A549 (cell line): ENCODE results near the gene TCF23. TPM values are rescaled to one million over a fixed set of nuclear protein-coding genes. Genes with fewer than 3 reads are reported as not detected.
A peak's percentile ranks its signal among the peaks of the same experiment; 100 is the strongest.

Experiments
- ATAC-seq, 2 experiments: fragments of 200-7000 bp in 1 of 2; fragments of >200 bp in 1 of 2; cut with Nextera tagmentation in 1 of 2; cut with Tn5 transposase in 1 of 2; 3 replicates each; pipeline versions ENCODE4 v1.8.0 to v1.9.1; 2018 to 2020; ENCODE audit warnings: mild to moderate bottlenecking in 1 of 2, moderate library complexity in 1 of 2
- CTCF ChIA-PET: fragments of 300-600 bp; sonication (Branson Sonifier 250); formaldehyde crosslinking; extraction: SDS; loops from one replicate; lab custom pipeline; 2021; ENCODE audit warnings: antibody characterized with exemption, inconsistent platforms; lab: Yijun Ruan, JAX
- POLR2A ChIA-PET: fragments of 350-600 bp; formaldehyde crosslinking; extraction: SDS; loops from one replicate; lab custom pipeline; 2021; ENCODE audit warnings: antibody characterized with exemption, inconsistent platforms; lab: Yijun Ruan, JAX
- DNase-seq, 2 experiments: peaks; one replicate each; pipeline versions ENCODE4 v3.0.0 to v3.0.0-alpha.2; 2011 to 2016; ENCODE audit warnings: low read depth in 1 of 2, low spot score in 1 of 2
- FAIRE-seq: peaks from 2 replicates; lab custom pipeline; 2011; peaks lifted over from hg19 to GRCh38; lab: Jason Lieb, UNC
- H3K27ac ChIP-seq, 2 experiments: fragments of >200 bp; sonication (Bioruptor Twin); formaldehyde crosslinking; 3 replicates each; pipeline ENCODE4 v1.5.1; 2016 to 2017
- H3K4me1 ChIP-seq: fragments of >200 bp; sonication (Bioruptor Twin); formaldehyde crosslinking; 3 replicates; pipeline ENCODE4 v1.6.1; 2016
- H3K4me2 ChIP-seq: fragments of >200 bp; sonication (Bioruptor Twin); formaldehyde crosslinking; 3 replicates; pipeline ENCODE4 v1.6.1; 2016
- H3K4me3 ChIP-seq: fragments of >200 bp; sonication (Bioruptor Twin); formaldehyde crosslinking; 3 replicates; pipeline ENCODE4 v1.5.1; 2016
- H3K9me3 ChIP-seq: fragments of >200 bp; sonication (Bioruptor Twin); formaldehyde crosslinking; 3 replicates; pipeline ENCODE4 v1.6.1; 2016
- BHLHE40 ChIP-seq: IDR thresholded peaks from 2 replicates; pipeline ENCODE4 v1.6.1; 2012; ENCODE audit warnings: low read depth, low read length, inconsistent platforms
- CEBPB ChIP-seq, 2 experiments: fragments of >200 bp in 1 of 2; sonication (Bioruptor Twin) in 1 of 2; formaldehyde crosslinking in 1 of 2; IDR thresholded peaks; 2 replicates each; pipeline ENCODE4 v1.6.1; 2012 to 2016
- CHD2 ChIP-seq: fragments of 150-350 bp; IDR thresholded peaks from 2 replicates; pipeline ENCODE4 v1.6.1; 2014; ENCODE audit warnings: low read length; ENCODE audit not compliant: partially characterized antibody
- E2F6 ChIP-seq: IDR thresholded peaks from 2 replicates; pipeline ENCODE4 v1.6.1; 2012; ENCODE audit warnings: low read depth, borderline replicate concordance
- EHF ChIP-seq: fragments of 250-450 bp; sonication (Bioruptor Pico); IDR thresholded peaks from 2 replicates; pipeline ENCODE4 v1.5.0; 2020; ENCODE audit warnings: mild to moderate bottlenecking
- FOSB ChIP-seq: fragments of 250-450 bp; sonication (Bioruptor Pico); IDR thresholded peaks from 2 replicates; pipeline ENCODE4 v1.5.0; 2020; ENCODE audit warnings: mild to moderate bottlenecking, moderate library complexity
- FOSL2 ChIP-seq, 2 experiments: fragments of 450-650 bp in 1 of 2; fragments of >200 bp in 1 of 2; sonication (Bioruptor Twin) in 1 of 2; formaldehyde crosslinking; IDR thresholded peaks; 2 replicates each; pipeline versions ENCODE4 v1.5.0 to v1.6.1; 2016 to 2020; ENCODE audit warnings: mild to moderate bottlenecking in 1 of 2, moderate library complexity in 1 of 2
- GATA3 ChIP-seq: IDR thresholded peaks from 2 replicates; pipeline ENCODE4 v1.6.1; 2012; ENCODE audit warnings: borderline replicate concordance
- HDAC2 ChIP-seq: fragments of 200-600 bp; sonication (generic); IDR thresholded peaks from 2 replicates; pipeline ENCODE4 v1.6.1; 2016
- JUN ChIP-seq, 2 experiments: fragments of >200 bp; sonication (Bioruptor Twin); formaldehyde crosslinking; IDR thresholded peaks; 2 replicates in 1 of 2; 3 replicates in 1 of 2; pipeline ENCODE4 v1.6.1; 2016 to 2017
- KDM1A ChIP-seq: fragments of 200-600 bp; sonication (generic); IDR thresholded peaks from 2 replicates; pipeline ENCODE4 v1.6.1; 2016; ENCODE audit warnings: low read depth, mild to moderate bottlenecking
- PHF8 ChIP-seq: fragments of 200-600 bp; sonication (generic); IDR thresholded peaks from 2 replicates; pipeline ENCODE4 v1.6.1; 2016; ENCODE audit warnings: low read depth, mild to moderate bottlenecking, antibody characterized with exemption, moderate library complexity, borderline replicate concordance
- POLR2A ChIP-seq: IDR thresholded peaks from 2 replicates; pipeline ENCODE4 v1.6.1; 2012; ENCODE audit warnings: mild to moderate bottlenecking, low read length
- RARB ChIP-seq: fragments of 250-450 bp; sonication (Bioruptor Pico); IDR thresholded peaks from 2 replicates; pipeline ENCODE4 v1.8.0; 2021; ENCODE audit warnings: mild to moderate bottlenecking, moderate library complexity
- RNF2 ChIP-seq: fragments of 200-600 bp; sonication (generic); IDR thresholded peaks from 2 replicates; pipeline ENCODE4 v1.6.1; 2016; ENCODE audit warnings: low read depth, mild to moderate bottlenecking, antibody characterized with exemption, moderate library complexity, borderline replicate concordance
- SMC3 ChIP-seq: fragments of >200 bp; sonication (Bioruptor Twin); formaldehyde crosslinking; IDR thresholded peaks from 3 replicates; pipeline ENCODE4 v1.6.1; 2018; ENCODE audit warnings: inconsistent platforms
- TFCP2L1 ChIP-seq: fragments of 250-450 bp; sonication (Bioruptor Pico); IDR thresholded peaks from 2 replicates; pipeline ENCODE4 v1.5.0; 2021; ENCODE audit warnings: mild to moderate bottlenecking
- TP53 ChIP-seq: fragments of 250-450 bp; sonication (Bioruptor Pico); IDR thresholded peaks from 2 replicates; pipeline ENCODE4 v1.5.0; 2021; ENCODE audit warnings: mild to moderate bottlenecking, moderate library complexity
- ZC3H11A ChIP-seq: fragments of 450-650 bp; IDR thresholded peaks from 2 replicates; pipeline ENCODE4 v1.6.1; 2014; ENCODE audit warnings: antibody characterized with exemption, mild to moderate bottlenecking
- ZFP36 ChIP-seq: fragments of 450-650 bp; IDR thresholded peaks from 2 replicates; pipeline ENCODE4 v1.6.1; 2014; ENCODE audit warnings: borderline replicate concordance; ENCODE audit not compliant: partially characterized antibody
- WGBS: methylation state at CpG from one replicate; pipeline ENCODE4 v1.1.6; 2017; ENCODE audit errors: missing lambda C conversion rate; 5-methylcytosine and 5-hydroxymethylcytosine counted together
- polyA plus RNA-seq, 4 experiments: library from polyadenylated mRNA; depleted of rRNA in 3 of 4; stranded (reverse); fragments of >200 nt; fragmentation: RNase III in 1 of 4; extraction: RNeasy Plus Mini Kit Qiagen cat#74134 plus additional on column Dnase treatment in 1 of 4; gene quantifications; 2 replicates in 3 of 4; 3 replicates in 1 of 4; pipeline ENCODE4 v1.2.3, GENCODE V29; 2011 to 2017
- TF ChIP-seq, protein P1 (sequence below): fragments of 250-450 bp; sonication (Bioruptor Pico); IDR thresholded peaks from 2 replicates; pipeline ENCODE4 v1.5.0; 2021; ENCODE audit warnings: mild to moderate bottlenecking, moderate library complexity, borderline replicate concordance
- TF ChIP-seq, protein P2 (sequence below): IDR thresholded peaks from 2 replicates; pipeline ENCODE4 v1.6.1; 2012
- TF ChIP-seq, protein P3 (sequence below): fragments of >200 bp; sonication (Bioruptor Twin); formaldehyde crosslinking; IDR thresholded peaks from 3 replicates; pipeline ENCODE4 v1.6.1; 2016
- TF ChIP-seq, protein P4 (sequence below): fragments of >200 bp; sonication (Bioruptor Twin); formaldehyde crosslinking; IDR thresholded peaks from 2 replicates; pipeline ENCODE4 v1.6.1; 2016

Gene TCF23
- polyA plus RNA-seq, 2 of the 4 experiments (the other 2 are of a cell fraction) = not detected

GRCh38 chr2:27121906-27122305, 26.9 kb upstream of the TCF23 start (continued):
- no peak for TF ChIP-seq RARB (CRISPR knock-in tag)

DNA sequence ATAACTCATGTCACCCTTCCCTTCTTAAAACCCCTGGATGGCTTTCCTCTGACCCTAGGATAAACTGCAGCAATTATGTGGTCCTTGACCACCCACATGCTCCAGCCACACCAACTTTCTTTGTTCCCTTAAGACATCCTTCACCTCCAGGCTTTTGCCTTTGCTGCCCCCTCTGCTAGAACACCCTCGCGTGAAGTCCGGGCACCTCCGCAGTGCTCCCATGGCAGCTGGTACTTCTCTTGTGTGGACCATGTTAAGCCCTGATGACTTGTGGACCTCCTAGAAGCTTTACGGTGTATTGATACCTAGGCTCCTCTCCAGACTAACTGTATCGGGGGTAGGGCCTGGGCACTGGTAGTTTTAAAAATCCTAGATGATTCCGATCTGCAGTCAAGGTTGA, 26.0 kb upstream of the TCF23 start:
- CTCF ChIA-PET = interaction anchor here (0.6 to 2.9 kb wide), 6 partner anchors 9 to 881 kb away, joined by 3 to 25 read pairs (median 6); partner anchors contain the start of genes PREB and TRIM54
- WGBS = 93% methylated on average over 7 of the region's 7 CpGs

DNA sequence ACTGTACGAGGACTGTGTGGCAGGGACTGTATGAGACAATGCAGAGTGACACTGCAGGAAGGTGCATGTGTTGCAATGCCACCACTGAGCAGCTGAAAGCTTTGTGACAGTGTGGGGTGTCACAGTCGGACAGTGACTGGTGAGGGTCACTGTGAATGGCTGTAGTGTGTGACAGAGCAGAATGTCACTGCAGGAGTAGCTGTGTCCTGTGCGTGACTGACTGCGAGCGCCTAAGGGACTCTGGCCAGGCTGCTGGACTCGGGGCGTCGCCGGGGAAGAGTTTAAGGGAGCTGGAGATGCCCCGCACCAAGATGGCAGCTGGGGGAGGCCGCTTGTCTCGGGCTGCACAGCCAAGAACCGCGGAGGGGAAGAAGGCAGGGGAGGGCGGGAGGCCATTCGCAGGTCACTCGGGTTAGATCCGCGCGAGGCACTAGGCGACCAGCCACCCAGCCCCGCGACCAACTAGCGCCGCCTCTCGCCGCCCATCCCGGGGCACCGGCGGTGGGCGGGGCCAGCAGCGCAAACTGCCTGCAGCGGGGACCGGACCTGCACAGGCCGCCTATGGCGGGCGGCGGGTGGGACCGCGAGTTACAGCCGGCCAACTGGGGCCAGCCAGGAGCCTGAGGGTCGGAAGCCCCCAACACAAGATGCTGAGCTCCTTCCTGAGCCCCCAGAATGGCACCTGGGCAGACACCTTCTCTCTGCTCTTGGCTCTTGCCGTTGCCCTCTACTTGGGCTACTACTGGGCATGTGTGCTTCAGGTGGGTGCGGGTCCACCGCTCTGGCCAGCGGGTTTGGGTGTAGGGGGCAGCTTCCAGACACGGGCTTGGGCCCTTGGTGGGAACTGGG, 25.3 kb upstream of the TCF23 start, which contains the start of gene ABHD1:
Gene ABHD1, plus strand, starts transcription at position 514 of the 849 bp plus-strand sequence. Its CDS starts 134 bp downstream, at position 648.
- Histone ChIP-seq H3K27ac (peak within 1 kb of the TSS; percentile 73 to 87), H3K4me1 (peaks cover 3% of the 10 kb centered on the region; the same call in 1 of the 3 replicates), H3K4me3 (peak within 1 kb of the TSS; percentile 56)
- no peak for FAIRE-seq
- peak; percentile 55; the same call in 1 of the 2 replicates for TF ChIP-seq E2F6
- no peak for TF ChIP-seq CHD2
- no peak for TF ChIP-seq BHLHE40
- no peak for TF ChIP-seq HDAC2
- TF ChIP-seq SMC3 = no peak
- TF ChIP-seq, protein P1, sequence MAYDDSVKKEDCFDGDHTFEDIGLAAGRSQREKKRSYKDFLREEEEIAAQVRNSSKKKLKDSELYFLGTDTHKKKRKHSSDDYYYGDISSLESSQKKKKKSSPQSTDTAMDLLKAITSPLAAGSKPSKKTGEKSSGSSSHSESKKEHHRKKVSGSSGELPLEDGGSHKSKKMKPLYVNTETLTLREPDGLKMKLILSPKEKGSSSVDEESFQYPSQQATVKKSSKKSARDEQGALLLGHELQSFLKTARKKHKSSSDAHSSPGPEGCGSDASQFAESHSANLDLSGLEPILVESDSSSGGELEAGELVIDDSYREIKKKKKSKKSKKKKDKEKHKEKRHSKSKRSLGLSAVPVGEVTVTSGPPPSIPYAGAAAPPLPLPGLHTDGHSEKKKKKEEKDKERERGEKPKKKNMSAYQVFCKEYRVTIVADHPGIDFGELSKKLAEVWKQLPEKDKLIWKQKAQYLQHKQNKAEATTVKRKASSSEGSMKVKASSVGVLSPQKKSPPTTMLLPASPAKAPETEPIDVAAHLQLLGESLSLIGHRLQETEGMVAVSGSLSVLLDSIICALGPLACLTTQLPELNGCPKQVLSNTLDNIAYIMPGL (CRISPR knock-in tag) = no peak
- TF ChIP-seq PHF8 = peak; percentile 96
- TF ChIP-seq RNF2 = no peak
- peak in 1 of 2 experiments; percentile 52; a peak in 1 of 5 replicates for TF ChIP-seq JUN (IDR thresholded peaks at IDR 0.05)
- TF ChIP-seq, protein P2, sequence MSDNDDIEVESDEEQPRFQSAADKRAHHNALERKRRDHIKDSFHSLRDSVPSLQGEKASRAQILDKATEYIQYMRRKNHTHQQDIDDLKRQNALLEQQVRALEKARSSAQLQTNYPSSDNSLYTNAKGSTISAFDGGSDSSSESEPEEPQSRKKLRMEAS = peak; percentile 50; the same call in 1 of the 2 replicates
- TF ChIP-seq TFCP2L1 (CRISPR knock-in tag) = no peak
- TF ChIP-seq CEBPB (IDR thresholded peaks at IDR 0.05) = peak in 1 of 2 experiments; percentile 21; a peak in 1 of 4 replicates
- peak; percentile 89 for TF ChIP-seq POLR2A
- TF ChIP-seq, all 56 proteins: peak for 6
- DNase-seq (peak; percentile 36 to 69), ATAC-seq (peak; percentile 79 to 91)
- POLR2A ChIA-PET = interaction anchor here (0.6 to 1.9 kb wide), 3 partner anchors 9 to 21 kb away, joined by 3 to 17 read pairs (median 3); partner anchors contain the start of gene PREB
- Histone ChIP-seq H3K4me2 (peak within 1 kb of the TSS; percentile 90), H3K9me3 (no peaks in the 10 kb centered on the region)
- CTCF ChIA-PET = interaction anchor here (0.6 to 2.9 kb wide), 16 partner anchors 10 to 882 kb away, joined by 3 to 25 read pairs (median 4); partner anchors contain the start of genes KHK, PREB and TRIM54
- 7% methylated on average over 39 of the region's 47 CpGs for WGBS

More for the DNA sequence above, 26.0 kb upstream of the TCF23 start:
- H3K9me3 ChIP-seq = no peaks in the 10 kb centered on the region
- no peak for DNase-seq
- FAIRE-seq = no peak
- no peak; a peak in 1 of 6 replicates for ATAC-seq
- POLR2A ChIA-PET = interaction anchor here (0.6 to 1.9 kb wide), 2 partner anchors 11 to 22 kb away, joined by 3 to 17 read pairs; partner anchors contain the start of gene PREB
- TF ChIP-seq, protein P1 (CRISPR knock-in tag) = no peak
- TF ChIP-seq CHD2 = no peak
- TF ChIP-seq, protein P3, sequence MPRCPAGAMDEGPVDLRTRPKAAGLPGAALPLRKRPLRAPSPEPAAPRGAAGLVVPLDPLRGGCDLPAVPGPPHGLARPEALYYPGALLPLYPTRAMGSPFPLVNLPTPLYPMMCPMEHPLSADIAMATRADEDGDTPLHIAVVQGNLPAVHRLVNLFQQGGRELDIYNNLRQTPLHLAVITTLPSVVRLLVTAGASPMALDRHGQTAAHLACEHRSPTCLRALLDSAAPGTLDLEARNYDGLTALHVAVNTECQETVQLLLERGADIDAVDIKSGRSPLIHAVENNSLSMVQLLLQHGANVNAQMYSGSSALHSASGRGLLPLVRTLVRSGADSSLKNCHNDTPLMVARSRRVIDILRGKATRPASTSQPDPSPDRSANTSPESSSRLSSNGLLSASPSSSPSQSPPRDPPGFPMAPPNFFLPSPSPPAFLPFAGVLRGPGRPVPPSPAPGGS = no peak
- no peak for TF ChIP-seq TP53 (CRISPR knock-in tag)
- no peak for TF ChIP-seq GATA3
- TF ChIP-seq FOSB (CRISPR knock-in tag) = no peak
- no peak for TF ChIP-seq ZFP36
- no peak for TF ChIP-seq ZC3H11A
- no peak for TF ChIP-seq SMC3
- no peak for TF ChIP-seq HDAC2
- TF ChIP-seq, protein P4, sequence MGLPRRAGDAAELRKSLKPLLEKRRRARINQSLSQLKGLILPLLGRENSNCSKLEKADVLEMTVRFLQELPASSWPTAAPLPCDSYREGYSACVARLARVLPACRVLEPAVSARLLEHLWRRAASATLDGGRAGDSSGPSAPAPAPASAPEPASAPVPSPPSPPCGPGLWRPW = no peak
- no peak for TF ChIP-seq FOSL2 (IDR thresholded peaks at IDR 0.05)
- no peak for TF ChIP-seq FOSL2 (CRISPR knock-in tag; IDR thresholded peaks at IDR 0.05)
- no peak for TF ChIP-seq KDM1A
- no peak for TF ChIP-seq EHF (CRISPR knock-in tag)
- no peak overlapping the region for H3K4me3 ChIP-seq
- H3K4me2 ChIP-seq = peak overlapping the region; percentile 90
- peaks cover 8% of the 10 kb centered on the region; the same call in 1 of the 3 replicates for H3K4me1 ChIP-seq
- no peak overlapping the region; a peak in 1 of 6 replicates for H3K27ac ChIP-seq
